ENCODE results near the gene SP1. TPM values are rescaled to one million over a fixed set of nuclear protein-coding genes. Genes with fewer than 3 reads are reported as not detected.

Gene SP1
- total RNA-seq, 1 donor from 2014 or later, result 50.6 TPM

GRCh38 chr12:53461059-53461458, 81.1 kb downstream of the SP1 start:
- H3K4me3 ChIP-seq (ENCODE audit: insufficient read depth, low read depth, low read length), result no peak overlapping the region
- Mint-ChIP-seq H3K9me3 (ENCODE audit: unreplicated experiment) (no peaks in the 10 kb centered on the region), H3K4me3 (ENCODE audit: unreplicated experiment) (peak overlapping the region; percentile 30), H3K36me3 (ENCODE audit: low read depth, unreplicated experiment) (peaks cover 33% of the 10 kb centered on the region), H3K27me3 (ENCODE audit: low read depth, unreplicated experiment) (no peaks in the 10 kb centered on the region), H3K4me1 (ENCODE audit: low read depth, unreplicated experiment) (peaks cover 42% of the 10 kb centered on the region), H3K27ac (ENCODE audit: unreplicated experiment) (peak overlapping the region; percentile 55)
- H3K9ac ChIP-seq (ENCODE audit: low read length), result peak overlapping the region; percentile 5
- H3K36me3 ChIP-seq (ENCODE audit: insufficient read depth, low read length), result peaks cover 91% of the 10 kb centered on the region
- H3K79me2 ChIP-seq (ENCODE audit: insufficient read depth, low read length), result peaks cover 100% of the 10 kb centered on the region
- H4K20me1 ChIP-seq (ENCODE audit: insufficient read depth, low read length), result peaks cover 100% of the 10 kb centered on the region
- no peak overlapping the region for H3K4me2 ChIP-seq (ENCODE audit: low read length)
- FAIRE-seq (no peak), DNase-seq (ENCODE audit: low read depth) (no peak)
- H3K4me1 ChIP-seq (ENCODE audit: insufficient read depth, low read length), result no peaks in the 10 kb centered on the region
- no peaks in the 10 kb centered on the region for H3K9me3 ChIP-seq (ENCODE audit: insufficient read depth, low read depth, low read length)
- H3K27ac ChIP-seq (ENCODE audit: low read depth, low read length), result no peak overlapping the region
- H3K27me3 ChIP-seq (ENCODE audit: insufficient read depth, low read length), result no peaks in the 10 kb centered on the region
- no peak for TF ChIP-seq CTCF (IDR thresholded peaks at IDR 0.05; ENCODE audit: insufficient read depth, low read depth, low read length)
- no peak for TF ChIP-seq EZH2 (IDR thresholded peaks at IDR 0.05; ENCODE audit: insufficient read depth, low read length)
- no peak overlapping the region for H2AFZ ChIP-seq (ENCODE audit: low read depth, low read length)

GRCh38 chr12:53461591-53461990, 81.6 kb downstream of the SP1 start:
- Histone ChIP-seq H3K27me3 (ENCODE audit: insufficient read depth, low read length) (no peaks in the 10 kb centered on the region), H3K36me3 (ENCODE audit: insufficient read depth, low read length) (peaks cover 91% of the 10 kb centered on the region)

More at GRCh38 chr12:53461591-53461990, 81.6 kb downstream of the SP1 start:
- Mint-ChIP-seq H3K4me1 (ENCODE audit: low read depth, unreplicated experiment) (peaks cover 47% of the 10 kb centered on the region), H3K9me3 (ENCODE audit: unreplicated experiment) (no peaks in the 10 kb centered on the region), H3K4me3 (ENCODE audit: unreplicated experiment) (no peak overlapping the region), H3K27me3 (ENCODE audit: low read depth, unreplicated experiment) (no peaks in the 10 kb centered on the region), H3K36me3 (ENCODE audit: low read depth, unreplicated experiment) (peaks cover 36% of the 10 kb centered on the region), H3K27ac (ENCODE audit: unreplicated experiment) (no peak overlapping the region)
- H3K4me1 ChIP-seq (ENCODE audit: insufficient read depth, low read length), result no peaks in the 10 kb centered on the region
- no peak overlapping the region for H3K27ac ChIP-seq (ENCODE audit: low read depth, low read length)
- no peak overlapping the region for H3K9ac ChIP-seq (ENCODE audit: low read length)
- H3K4me3 ChIP-seq (ENCODE audit: insufficient read depth, low read depth, low read length), result no peak overlapping the region
- TF ChIP-seq CTCF (IDR thresholded peaks at IDR 0.05; ENCODE audit: insufficient read depth, low read depth, low read length), result no peak
- TF ChIP-seq EZH2 (IDR thresholded peaks at IDR 0.05; ENCODE audit: insufficient read depth, low read length), result no peak
- no peak for FAIRE-seq
- H2AFZ ChIP-seq (ENCODE audit: low read depth, low read length), result no peak overlapping the region
- DNase-seq (ENCODE audit: low read depth), result no peak
- H3K4me2 ChIP-seq (ENCODE audit: low read length), result no peak overlapping the region
- H4K20me1 ChIP-seq (ENCODE audit: insufficient read depth, low read length), result peaks cover 100% of the 10 kb centered on the region
- no peaks in the 10 kb centered on the region for H3K9me3 ChIP-seq (ENCODE audit: insufficient read depth, low read depth, low read length)
- peaks cover 100% of the 10 kb centered on the region for H3K79me2 ChIP-seq (ENCODE audit: insufficient read depth, low read length)
